Muscle of arm (tissue), 12 donors: Measurements from ENCODE around the gene MTG1. TPM values are rescaled to one million over a fixed set of nuclear protein-coding genes. Genes with fewer than 3 reads are reported as not detected.
"Not testable (repeated sequence)": the region's sequence is repeated elsewhere in the genome, so short reads cannot be mapped to it uniquely, and the experiment has no call there.

Source experiments
- DNase-seq: peaks from one replicate; pipeline ENCODE4 v3.0.0-alpha.2; 2013
- polyA plus RNA-seq, 12 donors: library from polyadenylated mRNA; unstranded; fragments of 120-200 nt; gene quantifications; one replicate each; pipeline ENCODE4 v1.2.1, GENCODE V29; 2013; ENCODE audit not compliant: insufficient read length in 12 of 12

MTG1 gene
- polyA plus RNA-seq, 12 donors = 29.2 to 54.2 (median 40.3) TPM; not detected in 1

DNA sequence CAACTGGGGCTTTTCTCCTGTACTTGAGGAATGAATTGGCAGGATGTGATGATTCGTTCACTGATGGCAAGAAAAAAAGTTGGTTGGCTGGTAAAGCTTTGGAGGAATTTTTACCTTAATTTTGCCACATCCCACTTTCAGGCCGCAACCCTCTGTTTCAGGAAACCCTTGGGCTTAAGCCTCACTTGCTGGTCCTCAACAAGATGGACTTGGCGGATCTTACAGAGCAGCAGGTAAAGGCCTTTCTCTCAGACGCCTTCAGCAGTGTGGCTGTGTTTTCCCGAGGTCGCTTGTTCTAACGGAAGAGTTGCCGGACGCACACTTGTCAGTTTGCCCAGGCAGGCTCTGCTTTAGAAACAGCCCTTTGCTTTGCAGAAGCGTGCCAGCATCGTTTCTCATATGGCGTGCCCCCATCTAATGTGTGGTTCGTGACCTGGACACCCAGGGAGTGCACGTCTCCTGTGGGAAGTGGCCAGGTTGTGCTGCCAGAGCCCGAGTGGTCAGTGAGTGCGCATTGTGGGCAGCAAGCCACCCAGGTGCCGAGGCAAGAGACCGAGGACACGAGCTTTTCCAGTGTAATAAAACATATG is 2.2 kb downstream of the MTG1 start:
- no peak for DNase-seq

GRCh38 chr10:133397938-133398337 is 4.0 kb downstream of the MTG1 start:
- DNase-seq = no peak

- no peak for DNase-seq
Observed at GRCh38 chr10:133399123-133399601, 5.2 kb downstream of the MTG1 start.

GRCh38 chr10:133400624-133401424 is 6.9 kb downstream of the MTG1 start:
- no peak for DNase-seq

DNA sequence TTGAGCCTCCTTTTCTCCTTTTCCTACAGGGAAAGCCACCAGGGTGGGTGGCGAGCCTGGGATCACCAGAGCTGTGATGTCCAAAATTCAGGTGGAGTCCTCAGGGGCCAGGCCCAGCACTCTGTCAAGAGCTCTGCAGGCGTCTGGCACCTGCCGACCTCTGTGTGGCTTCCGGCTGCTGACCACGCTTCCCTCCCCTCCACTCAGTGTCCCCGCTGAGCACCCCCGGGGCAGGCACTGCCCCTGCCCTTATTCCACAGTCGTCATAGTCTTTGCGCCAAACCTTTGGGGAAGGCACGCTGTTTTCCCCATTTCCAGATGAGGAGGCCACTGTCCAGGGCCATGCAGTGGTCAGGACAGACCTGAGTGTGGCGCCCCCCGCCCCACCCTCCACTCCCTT is 7.5 kb downstream of the MTG1 start:
- DNase-seq = no peak

- no peak for DNase-seq
Observed at GRCh38 chr10:133401981-133402725, 8.2 kb downstream of the MTG1 start.

DNA sequence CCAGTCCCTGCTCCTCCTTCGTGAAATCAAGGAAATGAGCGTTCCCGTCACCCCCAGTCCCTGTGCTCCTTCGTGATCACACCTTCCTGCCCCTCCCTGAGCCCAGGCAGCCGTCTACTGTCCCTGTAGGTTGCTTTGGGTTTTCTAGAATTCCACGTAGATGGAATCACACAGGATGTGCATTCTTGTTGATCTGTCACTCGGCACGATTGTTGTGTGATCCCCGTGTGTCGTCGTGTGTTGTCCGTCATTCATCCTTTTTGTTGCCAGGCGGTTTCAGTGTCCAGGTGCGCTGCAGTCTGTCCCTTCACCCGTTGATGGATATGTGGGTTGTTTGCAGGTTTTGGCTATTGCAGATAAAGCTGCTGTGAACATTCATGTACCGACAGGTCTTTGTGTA is 9.4 kb downstream of the MTG1 start:
- no peak for DNase-seq

- DNase-seq = no peak
Observed at GRCh38 chr10:133403784-133404183, 9.8 kb downstream of the MTG1 start.

DNA sequence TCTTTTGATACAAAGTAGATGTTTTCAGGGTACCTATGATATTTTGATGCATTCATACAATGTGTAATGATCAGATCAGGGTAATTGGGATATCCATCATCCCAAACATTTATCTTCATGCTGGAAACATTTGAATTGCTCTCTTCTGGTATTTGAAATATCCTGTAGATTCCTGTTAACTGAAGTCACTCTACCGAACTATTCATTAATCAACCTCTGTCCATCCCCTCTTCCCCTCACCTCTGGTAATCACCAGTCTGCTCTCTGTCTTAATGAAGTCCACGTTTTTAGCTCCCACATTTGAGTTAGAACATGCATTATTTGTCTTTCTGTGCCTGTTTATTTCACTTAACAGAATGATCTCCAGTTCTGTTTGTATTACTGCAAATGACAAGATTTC is 11.3 kb downstream of the MTG1 start:
- no peak for DNase-seq

DNA sequence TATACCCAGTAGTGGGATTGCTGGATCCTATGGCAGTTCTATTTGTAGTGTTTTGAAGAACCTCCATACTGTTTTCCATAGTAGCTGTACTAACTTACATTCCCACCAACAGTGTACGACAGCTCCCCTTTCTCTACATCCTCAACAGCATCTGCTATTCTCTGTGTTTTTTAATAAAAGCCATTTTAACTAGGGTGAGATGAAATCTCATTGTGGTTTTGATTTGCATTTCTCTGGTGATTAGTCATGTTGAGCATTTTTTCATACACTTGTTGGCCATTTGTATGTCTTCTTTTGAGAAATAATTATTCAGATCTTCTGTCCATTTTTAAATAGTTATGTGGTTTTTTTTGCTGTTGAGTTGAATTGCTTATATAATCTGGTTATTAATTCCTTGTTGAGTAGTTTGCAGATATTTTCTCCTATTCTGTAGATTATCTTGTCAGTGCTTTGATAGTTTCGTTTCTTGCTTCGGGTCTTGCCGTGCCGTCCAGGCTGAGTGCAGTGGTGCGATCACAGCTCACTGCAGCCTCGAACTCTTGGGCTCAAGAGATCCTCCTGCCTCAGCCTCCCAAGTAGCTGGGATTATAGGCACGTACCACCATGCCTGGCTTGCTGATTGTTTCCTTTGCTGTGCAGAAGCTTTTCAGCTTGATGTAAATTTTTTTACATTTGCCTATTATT is 12.0 kb downstream of the MTG1 start:
- DNase-seq = no peak

DNA sequence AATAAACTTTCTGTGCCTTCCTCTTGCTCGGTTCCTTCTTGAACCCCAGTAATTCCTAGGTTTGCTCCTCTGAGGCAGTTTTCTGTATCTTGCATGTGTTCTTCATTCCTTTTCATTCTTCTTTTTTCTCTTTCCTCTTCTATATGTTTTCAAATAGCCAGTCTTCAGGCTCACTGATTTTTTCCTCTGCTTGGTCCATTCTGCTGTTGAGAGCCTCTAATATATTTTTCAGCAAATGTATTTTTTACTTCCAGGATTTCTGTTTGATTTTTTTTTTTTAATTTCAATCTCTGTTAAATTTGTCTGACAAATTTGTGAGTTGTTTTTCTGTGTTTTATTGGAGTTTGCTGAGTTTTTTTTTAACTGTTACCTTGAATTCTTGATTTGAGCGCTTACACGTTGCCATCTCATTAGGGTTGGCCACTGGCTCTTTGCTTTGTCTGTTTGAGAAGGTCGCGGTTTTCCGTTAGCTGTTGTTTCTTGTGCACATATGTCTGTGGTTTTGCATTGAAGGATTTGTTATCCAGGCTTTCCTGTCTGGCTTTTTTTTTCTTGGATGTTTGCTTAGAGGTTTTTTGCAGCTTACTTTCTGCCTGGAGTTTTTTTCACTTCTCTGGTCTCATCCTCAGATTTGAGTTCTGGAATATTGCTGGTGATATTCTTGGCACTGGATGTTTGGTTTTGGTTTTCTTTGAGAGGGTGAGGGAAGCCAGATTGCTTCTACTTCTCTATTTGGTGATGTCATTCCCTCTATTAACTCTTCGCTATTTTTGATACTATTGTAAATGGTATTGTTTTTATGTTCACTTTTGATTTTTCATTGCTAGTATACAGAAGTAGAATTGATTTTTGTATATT is 17.8 kb downstream of the MTG1 start:
- DNase-seq = no peak

- DNase-seq = no peak
Observed at GRCh38 chr10:133412381-133412711, 18.4 kb downstream of the MTG1 start.

GRCh38 chr10:133414401-133414800 is 20.4 kb downstream of the MTG1 start:
- DNase-seq = not testable (repeated sequence)

- no peak for DNase-seq
Observed at GRCh38 chr10:133415752-133416151, 21.8 kb downstream of the MTG1 start.

- DNase-seq = no peak
Observed at GRCh38 chr10:133418289-133418993, 24.5 kb downstream of the MTG1 start.

- DNase-seq = no peak
Observed at GRCh38 chr10:133419211-133419950, 25.4 kb downstream of the MTG1 start.

- no peak for DNase-seq
Observed at GRCh38 chr10:133420028-133420427, 26.1 kb downstream of the MTG1 start.

GRCh38 chr10:133420579-133420978 is 26.6 kb downstream of the MTG1 start:
- DNase-seq = no peak

- no peak for DNase-seq
Observed at GRCh38 chr10:133421336-133422222, 27.6 kb downstream of the MTG1 start.
